Measurements from ENCODE around the gene KRCC1. TPM values are rescaled to one million over a fixed set of nuclear protein-coding genes. Genes with fewer than 3 reads are reported as not detected.

KRCC1 gene
- total RNA-seq: 7.7 and 11.4 TPM in 2 replicates

GRCh38 chr2:88055371-88056128 is at the start of gene KRCC1:
TSS of gene KRCC1 (minus strand) at chr2:88055783. CDS start at chr2:88028563, 27,220 bp downstream.

GRCh38 chr2:88067598-88067997 is 12.0 kb upstream of the KRCC1 start, which contains the start of gene SMYD1:
TSS of gene SMYD1 (plus strand) at chr2:88067825. CDS start at chr2:88067865, 40 bp downstream.

GRCh38 chr2:88016086-88016959 is 39.3 kb downstream of the KRCC1 start, which contains the start of gene RNU2-63P:
TSS of gene RNU2-63P (minus strand) at chr2:88016547.

Other genes starting within 250 kb of the KRCC1 start
- 0.42 TPM in 1 of 2 replicates, not detected in the other for gene RGPD2, start 230.0 kb downstream of the KRCC1 start, total RNA-seq
- gene RNU2-63P, start 39.2 kb downstream of the KRCC1 start, total RNA-seq: not detected in 2 replicates
- not detected in 2 replicates for gene SMYD1, start 12.0 kb upstream of the KRCC1 start, total RNA-seq
- gene FABP1, start 72.3 kb upstream of the KRCC1 start, total RNA-seq: not detected in 2 replicates
- 3.6 and 4.7 TPM in 2 replicates for gene THNSL2, start 114.6 kb upstream of the KRCC1 start, total RNA-seq